Endothelial cell of umbilical vein (primary cell): ENCODE results near the gene ACSS2. TPM values are rescaled to one million over a fixed set of nuclear protein-coding genes. Genes with fewer than 3 reads are reported as not detected.

Experiments
- BruUV-seq: library from RNA; stranded (reverse); fragments of 400-500 nt; replicated peaks from 2 replicates; lab custom pipeline; 2021; lab: Mats Ljungman, UMichigan
- CTCF ChIA-PET: fragments of 300-600, 350-600 bp; sonication (Branson Sonifier 250); formaldehyde crosslinking; loops from one replicate; lab custom pipeline; 2021; ENCODE audit warnings: antibody characterized with exemption, inconsistent platforms; lab: Charles Lee
- POLR2A ChIA-PET: fragments of 300-600, 350-600 bp; sonication (Branson Sonifier 250); formaldehyde crosslinking; loops from one replicate; lab custom pipeline; 2021; ENCODE audit warnings: antibody characterized with exemption, inconsistent platforms; lab: Charles Lee
- DNase-seq: peaks from one replicate; pipeline ENCODE4 v3.0.0-alpha.2; 2011; ENCODE audit warnings: low read depth, low spot score
- FAIRE-seq: peaks from 2 replicates; lab custom pipeline; 2011; peaks lifted over from hg19 to GRCh38; lab: Jason Lieb, UNC
- H2AFZ ChIP-seq: 2 replicates; pipeline ENCODE4 v1.6.0; 2012; ENCODE audit warnings: low read depth, low read length, control low read depth, inconsistent platforms
- H3K27ac ChIP-seq: 2 replicates; pipeline ENCODE4 v1.5.1; 2011; ENCODE audit warnings: low read depth, mild to moderate bottlenecking, control low read depth, low read length, moderate library complexity; ENCODE audit not compliant: insufficient read depth
- H3K27me3 ChIP-seq, 2 experiments: 2 replicates each; pipeline versions ENCODE4 v1.6.0 to v1.6.1; 2011; ENCODE audit warnings: low read length in 2 of 2, mixed read lengths in 1 of 2; ENCODE audit not compliant: control insufficient read depth in 2 of 2, insufficient read depth in 2 of 2
- H3K36me3 ChIP-seq, 2 experiments: 2 replicates in 1 of 2; 3 replicates in 1 of 2; pipeline ENCODE4 v1.5.1; 2011; ENCODE audit warnings: low read length in 2 of 2, mild to moderate bottlenecking in 1 of 2, moderate library complexity in 1 of 2; ENCODE audit not compliant: control insufficient read depth in 2 of 2, insufficient read depth in 2 of 2; ENCODE audit errors: extremely low read depth in 1 of 2
- H3K4me1 ChIP-seq: 3 replicates; pipeline ENCODE4 v1.5.1; 2011; ENCODE audit warnings: mild to moderate bottlenecking, low read length; ENCODE audit not compliant: control insufficient read depth, insufficient read depth; ENCODE audit errors: extremely low read depth
- H3K4me2 ChIP-seq: 2 replicates; pipeline ENCODE4 v1.6.1; 2011; ENCODE audit warnings: low read length, control low read depth, mixed read lengths; ENCODE audit not compliant: insufficient read depth
- H3K4me3 ChIP-seq, 3 experiments: fragments of 200-600 bp in 1 of 3; sonication (generic), shearing (Covaris generic) in 1 of 3; replicated peaks in 1 of 3; 2 replicates each; pipeline ENCODE4 v1.5.1; 2011 to 2016; ENCODE audit warnings: control low read depth in 3 of 3, low read length in 3 of 3, mild to moderate bottlenecking in 2 of 3, inconsistent platforms in 1 of 3, low read depth in 1 of 3, moderate library complexity in 1 of 3; ENCODE audit not compliant: insufficient read depth in 1 of 3
- H3K79me2 ChIP-seq: 2 replicates; pipeline ENCODE4 v1.6.0; 2012; ENCODE audit warnings: low read length, inconsistent platforms; ENCODE audit not compliant: control insufficient read depth, insufficient read depth
- H3K9ac ChIP-seq: replicated peaks from 2 replicates; pipeline ENCODE3; 2011; ENCODE audit warnings: low read length, control low read depth; ENCODE audit not compliant: insufficient read depth; ENCODE audit errors: extremely low read depth
- H3K9me1 ChIP-seq: replicated peaks from 3 replicates; pipeline ENCODE4 v1.6.0; 2011; ENCODE audit warnings: mild to moderate bottlenecking, low read length; ENCODE audit not compliant: control insufficient read depth, insufficient read depth; ENCODE audit errors: extremely low read depth
- H3K9me3 ChIP-seq: replicated peaks from 2 replicates; pipeline ENCODE4 v1.5.1; 2012; ENCODE audit warnings: low read length, inconsistent platforms; ENCODE audit not compliant: control insufficient read depth, insufficient read depth
- H4K20me1 ChIP-seq: replicated peaks from 2 replicates; pipeline ENCODE3; 2011; ENCODE audit warnings: mild to moderate bottlenecking, low read length; ENCODE audit not compliant: control insufficient read depth, insufficient read depth; ENCODE audit errors: extremely low read depth
- CTCF ChIP-seq, 2 donors: IDR thresholded peaks; 1 replicate in 1 of 2; 2 replicates in 1 of 2; pipeline ENCODE4 v1.5.1; 2011; ENCODE audit warnings: low read length in 2 of 2, mild to moderate bottlenecking in 2 of 2, moderate library complexity in 2 of 2, control low read depth in 1 of 2, inconsistent platforms in 1 of 2, low read depth in 1 of 2; ENCODE audit not compliant: insufficient read depth in 1 of 2; ENCODE audit errors: extremely low read depth in 1 of 2
- EZH2 ChIP-seq: IDR thresholded peaks from 2 replicates; pipeline ENCODE4 v1.6.1; 2012; ENCODE audit warnings: borderline replicate concordance, low read depth, mild to moderate bottlenecking, moderate library complexity, low read length, inconsistent platforms; ENCODE audit not compliant: severe bottlenecking
- FOS ChIP-seq: IDR thresholded peaks from 2 replicates; pipeline ENCODE4 v1.6.1; 2011; ENCODE audit warnings: mild to moderate bottlenecking, low read length, moderate library complexity, borderline replicate concordance; ENCODE audit not compliant: insufficient read depth
- GATA2 ChIP-seq: IDR thresholded peaks from 2 replicates; pipeline ENCODE4 v1.7.0; 2011; ENCODE audit warnings: low read depth, mild to moderate bottlenecking, moderate library complexity, mixed read lengths, low read length; ENCODE audit not compliant: insufficient read length, insufficient read depth
- JUN ChIP-seq: IDR thresholded peaks from 2 replicates; pipeline ENCODE4 v1.6.1; 2011; ENCODE audit warnings: borderline replicate concordance, low read depth; ENCODE audit not compliant: insufficient read length, insufficient read depth
- MAX ChIP-seq: IDR thresholded peaks from 2 replicates; pipeline ENCODE4 v1.6.1; 2011; ENCODE audit not compliant: insufficient read depth, insufficient read length
- MYC ChIP-seq: IDR thresholded peaks from one replicate; pipeline ENCODE4 v1.6.1; 2011; ENCODE audit warnings: mild to moderate bottlenecking, low read depth, low read length
- POLR2A ChIP-seq: IDR thresholded peaks from 2 replicates; pipeline ENCODE4 v1.6.1; 2012; ENCODE audit warnings: low read depth, mild to moderate bottlenecking, control low read depth, low read length
- POLR2AphosphoS5 ChIP-seq: IDR thresholded peaks from 2 replicates; pipeline ENCODE4 v1.6.1; 2012; ENCODE audit warnings: low read depth, mild to moderate bottlenecking, control low read depth, low read length, moderate library complexity; ENCODE audit not compliant: insufficient read depth
- dilution Hi-C: fragments of 300-500 bp; cut with MboI; formaldehyde crosslinking; loops from one replicate; pipeline ENCODE4 v1.15.0; 2019; ENCODE audit warnings: low sequenced_read_pairs; ENCODE audit not compliant: extremely low pct_ligation_motif_present
- intact Hi-C: fragments of 100-400 bp; cut with micrococcal nuclease; formaldehyde crosslinking; loops from one replicate; pipeline ENCODE4 v1.10.0; 2022
- polyA plus RNA-seq, 4 experiments: library from polyadenylated mRNA; depleted of rRNA in 3 of 4; stranded (reverse) in 3 of 4; unstranded in 1 of 4; fragments of >200 nt; gene quantifications; 2 replicates each; pipeline versions ENCODE4 v1.2.1 to v1.2.3, GENCODE V29; 2011 to 2012; ENCODE audit warnings: missing spikeins in 1 of 4
- total RNA-seq: library from RNA; stranded (reverse); gene quantifications from 2 replicates; pipeline ENCODE4 v1.2.3, GENCODE V29; 2021

The ACSS2 gene
- total and polyA plus RNA-seq, 2 donors (not counting 3 experiments of a cell fraction or from before 2014, with no cell fraction given) = 40.7 to 42.3 TPM

- no peak for FAIRE-seq
- H3K9me3 ChIP-seq = no peaks in the 10 kb centered on the region
- no peak for TF ChIP-seq POLR2AphosphoS5
- no peak for TF ChIP-seq CTCF (IDR thresholded peaks at IDR 0.05; ENCODE audit: extremely low read depth in 1 of 2, insufficient read depth in 1 of 2, low read depth in 1 of 2, low read length in 2 of 2)
- TF ChIP-seq POLR2A = no peak
- TF ChIP-seq MAX = no peak
- TF ChIP-seq EZH2 = no peak
- no peak for TF ChIP-seq JUN
- TF ChIP-seq FOS = no peak
- no peak for TF ChIP-seq MYC
- TF ChIP-seq GATA2 = no peak
- intact Hi-C loops (no loop called here), dilution Hi-C loops (no loop called here)
- H3K27ac ChIP-seq = no peak overlapping the region
- H3K79me2 ChIP-seq = peaks cover 6% of the 10 kb centered on the region
- H3K4me3 ChIP-seq = no peak overlapping the region
- no TSS peak for BruUV-seq
- no peaks in the 10 kb centered on the region for H4K20me1 ChIP-seq
- H3K9me1 ChIP-seq = no peaks in the 10 kb centered on the region
- H3K4me1 ChIP-seq = peaks cover 17% of the 10 kb centered on the region
- H3K4me2 ChIP-seq = no peak overlapping the region
- ChIA-PET CTCF (interaction anchor here (1.1 to 1.7 kb wide), 3 partner anchors 44 to 77 kb away, joined by 3 to 6 read pairs (median 3); partner anchors contain the start of gene ACSS2), POLR2A (no interaction called here)
- no peak for DNase-seq
- no peaks in the 10 kb centered on the region for H3K27me3 ChIP-seq
- H2AFZ ChIP-seq = no peak overlapping the region
- no peaks in the 10 kb centered on the region for H3K36me3 ChIP-seq
- no peak overlapping the region for H3K9ac ChIP-seq
Measured at GRCh38 chr20:34951252-34951651, 74.8 kb downstream of the ACSS2 start.
